ENCODE results near the gene MYO1E. TPM values are rescaled to one million over a fixed set of nuclear protein-coding genes. Genes with fewer than 3 reads are reported as not detected.

Gene MYO1E
- total and polyA plus RNA-seq, 10 donors, result 21.3 to 115 (median 65.6) TPM

- no peaks in the 10 kb centered on the region for H3K9me3 ChIP-seq
- H3K27me3 ChIP-seq (replicated peaks in 1 of 7), result no peaks in the 10 kb centered on the region
- intact Hi-C loops (cut with DNase I; ENCODE audit: low total_unique reads), result no loop called here
- TF ChIP-seq POLR2A (IDR thresholded peaks at IDR 0.05) (no peak), CTCF (IDR thresholded peaks at IDR 0.05 in 8 of 11, conservative IDR thresholded peaks at IDR 0.05 in 3 of 11) (no peak), POLR2AphosphoS5 (IDR thresholded peaks at IDR 0.05) (no peak)
- peaks cover 0 to 3% (median 0%) of the 10 kb centered on the region in 6 donors for H3K4me1 ChIP-seq
- no peak overlapping the region for H3K4me3 ChIP-seq
- H3K27ac ChIP-seq, result no peak overlapping the region
- H3K36me3 ChIP-seq, result peaks cover 0 to 60% (median 21%) of the 10 kb centered on the region in 6 donors
- 62 to 89% (median 85%) methylated on average over 3 of the region's 3 CpGs for WGBS, 5 donors
- DNase-seq, result no peak
Measured at GRCh38 chr15:59218710-59219109, 154.0 kb downstream of the MYO1E start.

- H3K27me3 ChIP-seq (replicated peaks in 1 of 7), result no peaks in the 10 kb centered on the region
- peaks cover 0 to 60% (median 16%) of the 10 kb centered on the region in 6 donors for H3K36me3 ChIP-seq
- H3K27ac ChIP-seq, result no peak overlapping the region
- TF ChIP-seq POLR2AphosphoS5 (IDR thresholded peaks at IDR 0.05) (no peak), CTCF (IDR thresholded peaks at IDR 0.05 in 8 of 11, conservative IDR thresholded peaks at IDR 0.05 in 3 of 11) (no peak), POLR2A (IDR thresholded peaks at IDR 0.05) (no peak)
- no peaks in the 10 kb centered on the region for H3K4me1 ChIP-seq
- WGBS, 5 donors, result 88 to 95% (median 93%) methylated on average over 14 of the region's 14 CpGs
- no peak for DNase-seq
- intact Hi-C loops (cut with DNase I; ENCODE audit: low total_unique reads), result no loop called here
- H3K4me3 ChIP-seq, result no peak overlapping the region
- no peaks in the 10 kb centered on the region for H3K9me3 ChIP-seq
Measured at GRCh38 chr15:59217876-59218498, 154.7 kb downstream of the MYO1E start.

GRCh38 chr15:59216911-59217310, 155.8 kb downstream of the MYO1E start:
- Histone ChIP-seq H3K36me3 (peaks cover 0 to 50% (median 14%) of the 10 kb centered on the region in 6 donors), H3K27ac (no peak overlapping the region), H3K4me1 (no peaks in the 10 kb centered on the region), H3K9me3 (no peaks in the 10 kb centered on the region), H3K27me3 (replicated peaks in 1 of 7) (no peaks in the 10 kb centered on the region), H3K4me3 (no peak overlapping the region)
- intact Hi-C loops (cut with DNase I; ENCODE audit: low total_unique reads), result no loop called here
- 85 to 96% (median 91%) methylated on average over 5 of the region's 5 CpGs for WGBS, 5 donors
- no peak for DNase-seq
- TF ChIP-seq CTCF (IDR thresholded peaks at IDR 0.05 in 8 of 11, conservative IDR thresholded peaks at IDR 0.05 in 3 of 11), result no peak
- TF ChIP-seq POLR2A (IDR thresholded peaks at IDR 0.05), result no peak
- TF ChIP-seq POLR2AphosphoS5 (IDR thresholded peaks at IDR 0.05), result no peak

DNA sequence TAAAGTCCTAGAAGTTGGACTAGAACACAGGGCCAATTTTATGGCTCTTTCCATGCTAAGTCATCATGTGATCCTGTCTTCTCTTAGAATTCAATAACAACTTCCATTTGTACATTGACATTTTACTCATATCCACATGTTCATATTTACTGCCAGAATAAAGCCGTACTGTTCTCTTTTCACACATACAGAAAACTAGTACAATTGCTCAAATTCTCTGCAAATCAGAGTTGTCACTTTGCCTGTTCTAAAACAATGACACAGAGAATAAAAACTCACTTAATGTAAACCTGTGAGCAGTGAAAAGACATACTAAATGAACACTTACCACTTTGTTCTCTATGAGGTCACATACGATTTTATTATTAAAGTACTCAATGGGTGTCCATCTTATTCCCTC, 162.5 kb downstream of the MYO1E start:
- Histone ChIP-seq H3K27me3 (replicated peaks in 1 of 7) (no peaks in the 10 kb centered on the region), H3K4me3 (no peak overlapping the region), H3K27ac (no peak overlapping the region), H3K4me1 (no peaks in the 10 kb centered on the region), H3K36me3 (peaks cover 0 to 73% (median 23%) of the 10 kb centered on the region in 6 donors), H3K9me3 (no peaks in the 10 kb centered on the region)
- WGBS, 5 donors, result 89 to 97% (median 94%) methylated on average over 2 of the region's 2 CpGs
- intact Hi-C loops (cut with DNase I; ENCODE audit: low total_unique reads), result no loop called here
- TF ChIP-seq CTCF (IDR thresholded peaks at IDR 0.05 in 8 of 11, conservative IDR thresholded peaks at IDR 0.05 in 3 of 11), result no peak
- TF ChIP-seq POLR2AphosphoS5 (IDR thresholded peaks at IDR 0.05), result no peak
- no peak for TF ChIP-seq POLR2A (IDR thresholded peaks at IDR 0.05)
- DNase-seq, result no peak

All from spleen (tissue), 11 donors.